ENCODE results near the gene GPR55. TPM values are rescaled to one million over a fixed set of nuclear protein-coding genes. Genes with fewer than 3 reads are reported as not detected.

The GPR55 gene
- total RNA-seq, 2 donors from 2014 or later, result not detected

DNA sequence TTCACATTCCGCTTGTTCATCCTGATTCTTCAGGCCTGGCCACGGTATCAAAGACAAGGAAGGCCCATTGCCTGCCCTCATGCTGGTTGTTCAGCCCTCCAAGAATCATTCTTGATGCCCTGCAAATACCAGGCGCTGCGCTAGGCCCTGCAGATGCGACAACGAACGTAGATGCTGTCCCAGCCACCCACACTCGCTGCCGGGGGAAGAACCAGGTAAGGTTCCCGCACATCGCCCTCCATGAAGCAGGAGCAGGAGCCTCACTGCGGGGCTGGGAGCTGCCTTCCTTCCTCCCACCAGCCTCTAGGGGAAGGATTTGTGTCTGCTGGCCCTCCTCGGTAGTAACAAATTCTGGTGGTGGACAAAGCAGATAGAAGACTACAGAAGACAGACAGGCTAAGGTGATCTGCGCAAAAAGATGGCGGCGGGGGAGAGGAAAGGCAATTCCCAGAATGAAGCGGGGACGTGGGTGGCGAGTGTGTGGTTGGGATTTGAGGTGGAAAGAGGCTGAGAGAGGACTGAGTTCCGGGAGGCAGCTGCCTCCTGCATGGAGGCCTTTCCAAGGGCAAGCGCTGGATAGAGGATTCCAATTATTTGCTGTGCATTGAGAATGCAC is 19.8 kb upstream of the GPR55 start:
- H3K36me3 ChIP-seq, result no peaks in the 10 kb centered on the region
- H3K4me1 ChIP-seq (ENCODE audit: control insufficient read depth in 1 of 2, low read depth in 2 of 2), result no peaks in the 10 kb centered on the region
- H3K4me3 ChIP-seq, result no peak overlapping the region
- no peaks in the 10 kb centered on the region for H3K9me3 ChIP-seq
- no peak for ATAC-seq (ENCODE audit: insufficient number of reproducible peaks, low FRiP score, low read depth)
- no peak overlapping the region for H3K27ac ChIP-seq
- no peaks in the 10 kb centered on the region for H3K27me3 ChIP-seq (replicated peaks; ENCODE audit: insufficient read depth)
- TF ChIP-seq, protein P1, sequence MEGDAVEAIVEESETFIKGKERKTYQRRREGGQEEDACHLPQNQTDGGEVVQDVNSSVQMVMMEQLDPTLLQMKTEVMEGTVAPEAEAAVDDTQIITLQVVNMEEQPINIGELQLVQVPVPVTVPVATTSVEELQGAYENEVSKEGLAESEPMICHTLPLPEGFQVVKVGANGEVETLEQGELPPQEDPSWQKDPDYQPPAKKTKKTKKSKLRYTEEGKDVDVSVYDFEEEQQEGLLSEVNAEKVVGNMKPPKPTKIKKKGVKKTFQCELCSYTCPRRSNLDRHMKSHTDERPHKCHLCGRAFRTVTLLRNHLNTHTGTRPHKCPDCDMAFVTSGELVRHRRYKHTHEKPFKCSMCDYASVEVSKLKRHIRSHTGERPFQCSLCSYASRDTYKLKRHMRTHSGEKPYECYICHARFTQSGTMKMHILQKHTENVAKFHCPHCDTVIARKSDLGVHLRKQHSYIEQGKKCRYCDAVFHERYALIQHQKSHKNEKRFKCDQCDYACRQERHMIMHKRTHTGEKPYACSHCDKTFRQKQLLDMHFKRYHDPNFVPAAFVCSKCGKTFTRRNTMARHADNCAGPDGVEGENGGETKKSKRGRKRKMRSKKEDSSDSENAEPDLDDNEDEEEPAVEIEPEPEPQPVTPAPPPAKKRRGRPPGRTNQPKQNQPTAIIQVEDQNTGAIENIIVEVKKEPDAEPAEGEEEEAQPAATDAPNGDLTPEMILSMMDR (IDR thresholded peaks at IDR 0.05), result no peak
- no peak for DNase-seq (ENCODE audit: low spot score)

DNA sequence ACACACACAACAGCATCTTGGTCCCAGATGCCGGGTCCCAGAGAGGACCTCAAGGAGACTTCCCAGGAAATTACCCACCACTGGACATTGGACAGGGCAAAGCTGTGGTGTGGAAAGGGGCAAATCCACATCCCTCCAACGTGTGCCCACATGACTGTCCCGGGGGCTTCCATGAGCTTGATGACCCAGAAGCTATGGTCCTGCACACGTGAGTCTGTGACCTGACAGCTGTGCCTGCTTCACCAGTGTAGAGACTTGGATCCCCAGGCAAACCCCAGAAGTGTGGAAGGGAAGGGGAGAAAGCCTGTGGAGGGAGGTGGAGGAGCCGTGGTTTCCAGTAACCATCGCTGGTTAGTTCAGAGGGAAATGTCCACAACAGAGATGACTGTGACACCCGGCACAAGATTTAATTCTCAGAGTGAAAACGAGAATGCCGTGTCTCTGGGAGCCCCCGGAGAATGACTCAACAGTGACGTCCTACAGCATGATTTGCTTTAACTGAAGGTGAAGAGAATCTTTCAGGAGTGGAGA is 19.1 kb upstream of the GPR55 start:
- DNase-seq (ENCODE audit: low spot score) (no peak), ATAC-seq (ENCODE audit: insufficient number of reproducible peaks, low FRiP score, low read depth) (no peak)
- no peaks in the 10 kb centered on the region for H3K4me1 ChIP-seq (ENCODE audit: control insufficient read depth in 1 of 2, low read depth in 2 of 2)
- TF ChIP-seq, protein P1 (IDR thresholded peaks at IDR 0.05), result no peak
- no peaks in the 10 kb centered on the region for H3K36me3 ChIP-seq
- H3K9me3 ChIP-seq, result no peaks in the 10 kb centered on the region
- H3K27me3 ChIP-seq (replicated peaks; ENCODE audit: insufficient read depth), result no peaks in the 10 kb centered on the region
- no peak overlapping the region for H3K4me3 ChIP-seq
- H3K27ac ChIP-seq, result no peak overlapping the region

DNA sequence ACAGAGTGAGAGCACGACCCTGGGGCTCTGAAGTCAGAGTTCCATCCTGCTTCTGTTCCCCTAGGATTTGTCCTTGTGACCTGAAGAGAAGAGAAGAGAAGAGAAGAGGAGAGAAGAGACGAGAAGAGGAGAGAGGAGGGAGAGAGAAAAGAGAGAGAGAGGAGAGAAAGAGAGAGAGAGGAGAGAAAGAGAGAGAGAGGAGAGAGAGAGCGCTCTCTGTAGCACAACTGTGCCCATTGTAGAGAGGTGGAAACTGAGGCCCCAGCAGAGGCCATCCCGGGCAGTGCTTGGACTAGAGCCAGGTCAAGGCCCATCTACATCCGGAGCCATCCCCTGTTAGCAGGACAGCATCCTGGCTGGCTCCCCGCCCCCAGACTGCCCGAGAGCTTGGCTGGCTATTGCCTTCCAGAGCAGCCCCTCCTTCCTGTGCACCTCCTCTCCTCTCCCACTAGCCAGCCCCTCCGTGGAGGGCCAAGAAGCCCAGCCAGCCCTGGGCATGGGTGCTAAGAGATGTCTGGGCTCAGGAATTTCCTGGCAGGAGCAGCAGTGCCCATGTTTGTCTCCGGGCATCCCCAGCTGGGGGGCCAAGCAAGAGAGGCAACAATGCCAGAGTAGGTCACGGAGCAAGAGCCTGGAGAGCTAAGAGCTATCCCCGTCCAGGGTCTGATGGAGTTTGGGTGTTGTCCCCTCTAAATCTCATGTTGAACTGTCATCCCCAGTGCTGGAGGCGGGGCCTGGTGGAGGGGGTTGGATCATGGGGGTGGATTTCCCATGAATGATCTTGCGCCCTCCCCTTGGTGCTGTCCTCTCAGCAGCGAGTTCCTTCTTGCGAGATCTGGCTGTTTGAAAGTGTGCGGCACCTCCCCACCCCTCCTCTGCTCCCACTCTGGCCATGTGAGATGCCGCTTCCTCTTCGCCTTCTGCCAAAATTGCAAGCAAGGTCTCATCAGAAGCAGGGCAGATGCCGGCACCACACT is 18.2 kb upstream of the GPR55 start:
- ATAC-seq (ENCODE audit: insufficient number of reproducible peaks, low FRiP score, low read depth) (no peak), DNase-seq (ENCODE audit: low spot score) (no peak)
- Histone ChIP-seq H3K27ac (no peak overlapping the region), H3K27me3 (replicated peaks; ENCODE audit: insufficient read depth) (no peaks in the 10 kb centered on the region), H3K4me3 (no peak overlapping the region), H3K4me1 (ENCODE audit: control insufficient read depth in 1 of 2, low read depth in 2 of 2) (no peaks in the 10 kb centered on the region), H3K36me3 (no peaks in the 10 kb centered on the region), H3K9me3 (no peaks in the 10 kb centered on the region)
- TF ChIP-seq, protein P1 (IDR thresholded peaks at IDR 0.05), result no peak

DNA sequence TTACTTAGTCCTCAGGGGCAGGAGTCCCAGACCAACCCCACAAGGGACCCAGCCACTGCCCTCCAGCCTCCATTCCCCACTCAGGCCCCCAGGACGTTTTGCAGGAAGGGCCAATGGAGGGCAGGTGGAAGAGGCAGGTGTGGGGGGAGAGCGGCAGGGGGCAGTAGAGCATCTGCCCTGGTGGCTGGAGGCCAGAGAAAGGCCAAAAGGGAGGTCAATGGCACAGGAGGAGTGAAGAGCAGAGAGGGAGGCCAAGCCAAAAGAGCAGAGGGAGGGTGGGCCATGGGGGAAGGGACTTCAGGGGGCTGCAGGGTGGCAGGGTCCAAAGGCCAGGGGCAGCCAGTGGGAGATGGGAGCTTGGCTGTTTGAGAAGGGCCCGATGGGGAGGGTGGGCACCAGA is 17.3 kb upstream of the GPR55 start:
- no peak overlapping the region for H3K4me3 ChIP-seq
- H3K27ac ChIP-seq, result no peak overlapping the region
- no peaks in the 10 kb centered on the region for H3K9me3 ChIP-seq
- H3K4me1 ChIP-seq (ENCODE audit: control insufficient read depth in 1 of 2, low read depth in 2 of 2), result no peaks in the 10 kb centered on the region
- no peaks in the 10 kb centered on the region for H3K36me3 ChIP-seq
- TF ChIP-seq, protein P1 (IDR thresholded peaks at IDR 0.05), result no peak
- ATAC-seq (ENCODE audit: insufficient number of reproducible peaks, low FRiP score, low read depth), result no peak
- no peak for DNase-seq (ENCODE audit: low spot score)
- H3K27me3 ChIP-seq (replicated peaks; ENCODE audit: insufficient read depth), result no peaks in the 10 kb centered on the region
